GM10847 (cell line): ENCODE results near the gene INCA1.

Experiments used
- POLR2A ChIP-seq: IDR thresholded peaks from 2 replicates; pipeline ENCODE4 v1.6.1; 2011; ENCODE audit not compliant: insufficient read length; ENCODE audit errors: extremely low read depth

INCA1 gene

DNA sequence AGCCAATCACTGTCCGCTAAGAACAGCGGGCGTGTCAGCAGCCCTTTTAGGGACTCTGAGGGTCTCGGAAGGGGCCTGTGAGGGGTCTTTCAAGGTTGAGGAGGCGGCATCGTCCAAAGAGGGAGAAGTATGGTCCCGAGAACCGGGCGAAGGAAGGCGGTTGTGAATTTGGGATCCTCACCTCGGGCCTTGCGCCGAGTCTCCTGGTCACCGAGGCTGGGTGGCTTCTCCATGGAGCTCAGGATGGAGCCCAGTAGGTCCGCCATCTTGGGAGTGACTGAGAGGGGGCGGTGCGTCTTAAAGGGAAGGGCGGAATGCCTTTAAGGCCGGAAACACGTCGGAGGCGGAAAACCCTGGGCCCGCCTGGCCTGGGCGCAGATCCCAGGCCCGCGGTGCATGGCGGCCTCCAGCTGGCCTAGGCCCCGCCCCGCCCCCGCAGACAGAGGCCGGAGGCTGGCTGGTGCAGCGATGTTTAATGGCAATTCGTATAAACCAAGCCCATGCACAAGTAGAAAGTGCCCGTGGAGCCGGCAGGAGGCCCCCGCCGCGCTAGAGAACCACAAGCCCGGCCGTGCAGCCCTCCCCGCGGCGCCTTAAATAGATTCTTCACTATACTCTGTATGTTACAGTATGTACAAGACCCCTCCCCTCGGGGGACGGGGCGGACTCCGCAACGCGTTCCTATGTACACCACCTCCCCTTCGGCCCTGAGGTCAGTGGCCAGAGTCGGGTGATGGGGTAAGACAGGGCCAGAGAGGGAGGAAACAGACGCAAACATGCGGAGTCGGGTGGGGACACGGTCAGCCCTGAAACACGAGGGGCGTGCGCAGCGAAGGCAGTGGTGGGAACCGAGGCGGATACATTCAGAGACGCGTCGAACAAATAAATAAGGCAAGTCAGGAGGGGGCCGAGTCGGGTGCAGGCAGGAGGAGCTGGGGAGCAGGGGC lies 29.5 kb downstream of the INCA1 start, which contains the start of gene SPAG7:
TSS of gene SPAG7 (minus strand) at position 279 of the 947 bp plus-strand sequence. CDS start at position 266, 13 bp downstream.
- TF ChIP-seq POLR2A: peak; percentile 66

DNA sequence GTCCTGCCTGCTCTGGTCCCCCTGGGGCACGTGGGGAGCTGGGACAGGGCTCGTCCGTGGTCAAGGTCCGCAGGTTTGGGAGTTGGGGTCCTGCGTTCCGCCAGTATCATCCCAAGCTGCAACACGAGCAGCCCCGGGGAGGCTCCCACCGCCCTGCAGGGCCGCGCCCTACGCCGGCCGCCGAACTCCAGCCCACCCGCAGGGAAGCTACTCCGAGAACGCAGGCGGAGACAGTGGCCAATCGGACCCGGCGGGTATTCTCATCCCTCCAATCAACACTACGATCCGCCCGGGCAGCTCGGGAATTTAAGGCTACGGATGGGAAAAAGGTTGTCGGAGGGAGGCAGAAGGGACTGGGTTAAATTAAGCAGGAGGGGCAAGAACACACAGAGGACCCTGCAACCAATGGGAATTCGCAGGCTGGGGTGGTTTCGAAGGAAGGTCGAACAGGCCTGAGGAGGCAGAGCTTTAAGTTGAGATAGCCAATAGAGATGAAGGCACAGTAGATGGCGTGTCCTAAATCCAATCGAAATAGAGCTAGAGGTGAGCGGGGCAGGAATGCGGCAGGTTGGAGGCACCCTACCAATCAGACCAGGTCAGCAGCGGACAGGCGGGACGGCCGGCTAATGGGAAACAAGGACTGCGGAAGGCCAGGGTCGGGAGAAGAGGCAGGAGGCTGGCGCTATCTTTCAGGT lies 30.3 kb downstream of the INCA1 start:
- TF ChIP-seq POLR2A: no peak

DNA sequence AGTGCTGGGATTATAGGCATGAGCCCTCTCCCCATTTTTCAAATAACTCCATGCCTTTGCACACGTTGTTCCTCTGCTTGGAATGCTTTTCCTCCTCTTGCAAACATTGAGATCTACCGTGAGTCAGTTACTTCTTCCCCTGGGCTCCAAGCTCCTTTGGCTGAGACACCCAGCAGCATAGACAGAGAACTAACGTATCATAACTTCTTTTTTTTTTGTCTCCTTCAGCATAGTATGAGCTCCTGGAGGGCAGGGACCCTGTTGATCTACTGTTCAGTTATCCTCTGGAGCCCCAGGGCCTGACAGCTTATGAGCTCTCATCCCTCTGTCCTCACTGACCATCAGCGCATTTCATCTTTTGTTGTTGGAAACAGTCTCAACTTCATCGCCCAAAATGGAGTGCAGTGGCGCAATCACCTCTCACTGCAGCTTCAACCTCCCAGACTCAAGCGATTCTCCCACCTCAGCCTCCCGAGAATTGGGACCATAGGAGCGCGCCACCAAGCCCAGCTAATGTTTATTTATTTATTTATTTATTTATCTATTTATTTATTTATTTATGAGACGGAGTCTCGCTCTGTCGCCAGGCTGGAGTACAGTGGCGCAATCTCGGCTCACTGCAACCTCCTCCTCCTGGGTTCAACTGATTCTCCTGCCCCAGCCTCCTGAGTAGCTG lies 31.9 kb downstream of the INCA1 start:
- TF ChIP-seq POLR2A: no peak

DNA sequence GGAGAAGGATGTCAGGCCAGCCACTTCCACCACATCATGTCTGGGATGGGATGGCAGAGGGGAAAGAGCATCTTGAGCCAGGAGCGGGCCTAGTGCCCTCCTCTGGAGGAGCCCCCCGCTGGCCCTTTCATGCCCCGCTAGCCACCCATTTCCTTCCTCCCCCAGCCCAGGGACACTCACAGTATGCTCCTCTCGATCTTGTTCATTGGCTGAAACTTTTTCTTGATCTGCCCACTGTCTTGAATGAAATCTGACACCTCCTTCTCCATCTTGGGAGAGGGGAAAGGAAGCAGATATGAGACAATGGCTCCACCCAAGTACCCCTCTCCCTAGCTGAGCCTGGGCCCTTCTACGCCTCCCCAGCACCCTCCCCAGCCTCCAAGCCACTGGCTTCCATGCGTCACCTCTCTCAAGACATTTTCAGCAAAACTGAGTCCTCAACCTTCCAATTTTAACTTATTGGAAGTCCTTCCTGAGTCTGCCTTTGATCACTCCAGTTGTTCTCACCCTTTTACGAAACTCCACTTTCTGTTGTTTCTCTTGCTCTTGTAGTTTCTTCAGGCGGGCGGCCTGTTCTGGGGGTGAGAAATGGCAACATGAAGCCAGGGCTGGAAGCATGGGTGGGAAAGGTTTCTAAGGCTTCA lies 36.9 kb downstream of the INCA1 start:
- TF ChIP-seq POLR2A: no peak

DNA sequence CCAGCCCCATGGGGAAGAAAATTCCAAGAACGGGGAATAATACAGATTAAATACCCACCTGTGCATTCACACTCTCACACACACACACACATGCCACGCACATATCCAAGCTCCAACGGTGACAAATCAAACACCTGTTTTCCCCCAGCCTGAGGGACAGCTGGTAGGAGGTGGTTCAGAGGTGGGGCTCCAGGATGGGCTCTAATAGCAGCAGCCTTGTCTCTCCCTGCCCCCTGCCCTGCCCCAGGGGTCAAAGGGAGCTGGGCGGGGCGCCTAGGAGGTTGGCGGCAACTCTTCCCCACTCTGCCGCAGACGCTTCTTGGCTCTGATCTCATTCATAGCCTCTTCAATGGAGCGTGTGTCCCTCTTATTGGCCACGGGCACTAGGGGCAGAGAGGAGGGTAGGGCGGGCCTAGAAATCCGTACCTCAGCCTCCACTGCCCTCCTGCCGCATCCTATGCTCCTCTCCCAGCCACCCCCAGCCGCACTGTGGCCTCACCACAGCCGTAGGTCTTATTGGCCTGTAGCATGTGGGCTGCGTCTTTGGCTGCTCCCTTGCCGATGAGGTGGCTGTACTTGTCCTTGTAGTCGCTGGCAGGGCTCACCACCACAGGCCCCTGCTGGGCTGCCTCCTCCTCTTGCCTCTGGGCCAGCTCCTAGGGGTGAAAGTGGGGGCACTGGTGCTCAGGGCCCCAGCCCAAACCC lies 37.9 kb downstream of the INCA1 start:
- TF ChIP-seq POLR2A: no peak

DNA sequence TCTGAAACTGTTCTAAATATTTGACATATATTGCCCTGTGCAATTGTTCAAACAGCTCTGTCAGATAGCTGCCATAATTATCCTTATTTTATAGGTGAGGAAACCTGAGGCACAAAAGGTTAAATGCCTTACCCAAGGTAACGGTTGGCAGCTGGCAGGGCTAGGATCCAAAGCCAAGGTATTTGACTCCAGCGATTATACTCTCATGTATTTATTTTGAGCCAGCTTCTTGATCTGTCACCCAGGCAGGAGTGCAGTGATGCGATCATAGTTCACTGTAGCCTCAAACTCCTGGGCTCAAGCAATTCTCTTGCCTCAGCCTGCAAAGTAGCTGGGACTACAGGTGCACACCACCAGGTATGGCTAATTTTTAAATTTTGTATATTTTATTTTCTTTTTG lies 39.2 kb downstream of the INCA1 start:
- no peak for TF ChIP-seq POLR2A

DNA sequence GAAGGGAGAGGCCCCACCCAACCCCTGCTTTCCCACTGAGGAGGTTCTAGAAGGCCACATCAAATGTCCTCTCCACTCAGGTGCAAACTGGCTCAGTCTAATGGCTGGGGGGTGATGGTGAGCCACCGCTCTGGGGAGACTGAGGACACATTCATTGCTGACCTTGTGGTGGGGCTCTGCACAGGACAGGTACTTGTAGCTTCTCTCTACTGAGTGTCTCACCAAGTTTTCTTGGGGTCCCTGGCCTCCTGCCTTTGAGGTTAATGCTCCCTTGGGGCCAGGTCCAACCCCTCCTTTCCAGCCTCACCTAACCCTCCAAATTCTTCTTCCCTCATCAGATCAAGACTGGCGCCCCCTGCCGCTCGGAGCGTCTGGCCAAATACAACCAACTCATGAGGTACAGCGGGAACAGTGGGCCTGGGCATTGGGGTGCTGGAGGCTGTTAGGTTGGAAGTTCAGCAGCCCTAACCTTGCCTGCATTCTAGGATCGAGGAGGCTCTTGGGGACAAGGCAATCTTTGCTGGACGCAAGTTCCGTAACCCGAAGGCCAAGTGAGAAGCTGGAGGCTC lies 40.7 kb downstream of the INCA1 start:
- no peak for TF ChIP-seq POLR2A

DNA sequence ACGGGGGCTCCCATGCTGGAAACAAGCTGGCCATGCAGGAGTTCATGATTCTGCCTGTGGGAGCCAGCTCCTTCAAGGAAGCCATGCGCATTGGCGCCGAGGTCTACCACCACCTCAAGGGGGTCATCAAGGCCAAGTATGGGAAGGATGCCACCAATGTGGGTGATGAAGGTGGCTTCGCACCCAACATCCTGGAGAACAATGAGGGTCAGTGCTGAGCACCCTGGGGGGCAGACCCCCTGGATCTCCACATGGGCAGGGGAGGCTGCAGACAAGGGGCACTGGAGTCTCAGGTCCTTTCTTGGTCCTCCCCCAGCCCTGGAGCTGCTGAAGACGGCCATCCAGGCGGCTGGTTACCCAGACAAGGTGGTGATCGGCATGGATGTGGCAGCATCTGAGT lies 42.2 kb downstream of the INCA1 start:
- no peak for TF ChIP-seq POLR2A

DNA sequence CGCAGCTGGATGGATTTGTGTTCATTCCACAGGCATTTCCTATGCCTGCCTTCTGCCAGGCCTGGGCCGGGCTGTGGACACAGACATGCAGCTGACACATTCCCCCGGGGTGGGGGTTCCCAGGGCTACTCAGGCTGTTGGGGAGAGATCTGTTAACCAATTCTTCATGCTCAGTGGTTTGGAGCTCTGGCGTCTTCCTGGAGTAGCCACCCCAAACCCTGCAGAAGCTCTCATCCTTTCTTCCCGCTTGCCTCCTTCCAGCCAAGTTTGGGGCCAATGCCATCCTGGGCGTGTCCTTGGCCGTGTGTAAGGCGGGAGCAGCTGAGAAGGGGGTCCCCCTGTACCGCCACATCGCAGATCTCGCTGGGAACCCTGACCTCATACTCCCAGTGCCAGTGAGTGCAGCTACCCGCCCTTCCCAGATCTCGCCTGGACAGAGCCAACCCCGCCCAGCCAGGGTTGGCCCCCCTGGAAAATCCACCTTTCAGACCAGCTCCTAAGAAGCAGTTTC lies 43.8 kb downstream of the INCA1 start:
- no peak for TF ChIP-seq POLR2A

DNA sequence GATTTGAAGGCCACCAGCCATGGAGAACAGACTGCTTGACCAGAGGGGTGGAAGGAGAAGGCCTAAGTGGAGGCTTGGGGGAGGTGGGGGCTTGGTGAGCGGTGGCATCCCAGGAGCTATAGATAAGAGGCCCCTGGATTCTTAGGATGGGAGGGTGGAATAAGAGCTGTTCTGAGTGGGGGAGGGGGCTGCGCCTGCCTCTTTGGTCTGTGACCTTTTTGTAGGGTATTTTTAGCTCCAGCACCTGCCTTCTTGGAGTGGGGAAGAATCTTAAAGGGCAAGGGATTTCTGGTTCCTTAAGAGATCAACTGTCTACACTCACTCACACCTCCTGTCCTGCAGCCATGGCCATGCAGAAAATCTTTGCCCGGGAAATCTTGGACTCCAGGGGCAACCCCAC lies 45.8 kb downstream of the INCA1 start:
- TF ChIP-seq POLR2A: no peak

DNA sequence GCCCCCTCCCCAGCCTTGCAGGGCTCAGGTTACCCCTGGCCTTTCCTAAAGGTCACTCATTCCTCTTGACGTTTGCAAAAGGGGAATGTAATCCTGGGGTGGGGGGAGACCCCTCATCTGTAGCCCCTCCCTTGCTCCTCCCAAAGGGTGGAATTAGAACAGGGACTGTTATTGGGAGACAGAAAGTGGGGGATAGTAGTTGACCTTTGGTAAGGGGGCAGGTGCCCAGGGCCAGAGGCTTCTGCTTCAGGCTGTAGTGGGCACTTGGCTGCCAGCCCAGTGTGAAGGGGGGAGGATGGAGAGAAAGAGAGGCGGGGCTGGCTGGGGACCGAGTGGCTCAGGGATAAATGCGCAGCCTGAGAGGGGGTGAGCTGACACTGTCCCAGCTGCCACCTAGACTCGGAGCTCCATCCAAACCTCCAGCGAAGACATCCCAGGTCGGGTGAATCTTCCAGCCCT lies 46.5 kb downstream of the INCA1 start, which contains the start of gene ENO3:
TSS of gene ENO3 (plus strand) at position 374 of the 459 bp plus-strand sequence. CDS start 711 bp downstream, outside the sequence.
- peak; percentile 16 for TF ChIP-seq POLR2A

DNA sequence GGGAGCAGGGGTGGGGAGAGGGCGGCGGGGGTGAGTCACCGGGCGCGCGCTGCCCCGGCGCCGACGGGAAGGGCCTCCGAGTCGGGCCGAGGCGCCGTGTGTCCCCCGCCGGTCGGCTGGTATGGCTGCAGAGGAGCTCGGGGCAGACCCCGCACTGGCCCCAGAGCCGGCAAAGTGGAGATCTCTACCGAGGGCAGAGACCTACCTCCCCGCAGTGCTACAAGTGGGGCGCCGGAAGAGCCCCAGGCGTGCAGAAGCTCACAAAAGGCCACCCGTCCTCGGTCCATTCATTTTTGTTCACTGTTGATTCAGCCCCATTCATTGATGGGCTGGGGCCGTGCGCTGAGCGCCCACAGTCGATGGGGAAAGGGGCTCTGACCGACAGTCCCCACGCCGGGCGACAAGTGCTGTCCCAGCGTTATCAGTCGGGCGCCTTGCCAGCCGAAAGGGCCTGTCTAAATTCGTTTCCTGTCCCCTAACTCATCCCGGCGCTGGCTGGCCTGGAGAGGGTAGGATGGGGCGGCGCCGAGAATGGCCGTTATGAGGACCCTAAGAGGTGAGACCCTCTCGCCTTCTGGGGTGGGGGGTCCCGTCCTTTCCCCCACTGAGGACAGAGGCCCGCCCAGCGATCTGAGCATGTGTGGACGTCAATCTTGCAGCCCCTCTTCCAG lies 47.1 kb downstream of the INCA1 start:
- TF ChIP-seq POLR2A: no peak
